ENCODE results near the gene ASH1L.

DNA sequence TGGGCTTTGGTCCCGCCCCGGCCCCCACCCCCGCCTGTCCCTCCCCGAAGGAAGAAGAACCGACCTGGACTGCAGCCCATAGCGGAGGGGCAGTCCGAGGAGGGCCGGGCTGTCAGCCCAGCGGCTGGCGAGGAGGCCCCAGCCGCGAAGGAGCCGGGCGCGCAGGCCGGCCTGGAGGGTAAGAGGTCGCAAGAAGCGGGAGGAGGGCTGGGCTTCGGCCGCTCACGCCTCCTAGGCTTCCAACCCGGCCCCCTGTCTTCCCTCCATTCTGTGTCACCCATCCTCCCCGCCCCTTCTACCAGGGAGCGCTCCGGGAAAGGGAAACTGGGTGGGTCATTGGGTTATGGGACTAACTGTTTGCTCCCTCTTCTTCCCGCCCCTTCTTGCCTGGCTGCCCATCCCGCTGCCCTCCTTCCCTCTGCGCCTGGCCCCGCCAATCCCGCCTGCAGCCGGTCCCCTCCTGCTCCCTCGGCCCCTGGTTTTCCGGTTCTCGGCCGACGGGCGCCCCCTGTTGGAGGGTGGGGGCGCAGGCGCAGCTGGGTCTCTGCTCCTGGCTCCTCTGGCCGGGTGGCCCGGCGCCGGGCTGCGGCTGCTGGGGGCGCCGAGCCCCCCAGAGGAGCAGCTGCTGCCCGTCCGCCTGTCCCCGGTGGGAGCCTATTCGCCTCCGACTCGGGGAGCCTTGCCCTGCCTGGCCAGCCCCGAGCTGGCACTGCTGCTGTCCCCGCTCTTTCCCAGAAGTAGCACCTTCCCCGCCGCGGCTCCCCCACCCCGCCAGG is 239.5 kb downstream of the ASH1L start:
- TF ChIP-seq YY1 (IDR thresholded peaks at IDR 0.05; ENCODE audit: insufficient read depth, insufficient read length) (no peak), ZNF274 (IDR thresholded peaks at IDR 0.05; ENCODE audit: low read depth, low read length) (no peak)
